Glomerular endothelial cell (primary cell): ENCODE measurements around the gene CHRNG. TPM values are rescaled to one million over a fixed set of nuclear protein-coding genes. Genes with fewer than 3 reads are reported as not detected.
"Not testable (repeated sequence)": the region's sequence is repeated elsewhere in the genome, so short reads cannot be mapped to it uniquely, and the experiment has no call there.

Experiments
- DNase-seq: peaks from one replicate; pipeline ENCODE4 v3.0.0-alpha.2; 2011; ENCODE audit warnings: low read depth, low spot score; ENCODE audit errors: extremely low read depth
- total RNA-seq: library from RNA; depleted of rRNA; stranded (reverse); fragments of >200 nt; gene quantifications from 2 replicates; pipeline ENCODE4 v1.2.3, GENCODE V29; 2015

CHRNG gene
- total RNA-seq, 1 donor from 2014 or later: not detected

- no peak for DNase-seq
Measured at GRCh38 chr2:232526372-232526941, 13.0 kb upstream of the CHRNG start.

- DNase-seq: no peak
Measured at GRCh38 chr2:232527905-232528470, 11.5 kb upstream of the CHRNG start.

DNA sequence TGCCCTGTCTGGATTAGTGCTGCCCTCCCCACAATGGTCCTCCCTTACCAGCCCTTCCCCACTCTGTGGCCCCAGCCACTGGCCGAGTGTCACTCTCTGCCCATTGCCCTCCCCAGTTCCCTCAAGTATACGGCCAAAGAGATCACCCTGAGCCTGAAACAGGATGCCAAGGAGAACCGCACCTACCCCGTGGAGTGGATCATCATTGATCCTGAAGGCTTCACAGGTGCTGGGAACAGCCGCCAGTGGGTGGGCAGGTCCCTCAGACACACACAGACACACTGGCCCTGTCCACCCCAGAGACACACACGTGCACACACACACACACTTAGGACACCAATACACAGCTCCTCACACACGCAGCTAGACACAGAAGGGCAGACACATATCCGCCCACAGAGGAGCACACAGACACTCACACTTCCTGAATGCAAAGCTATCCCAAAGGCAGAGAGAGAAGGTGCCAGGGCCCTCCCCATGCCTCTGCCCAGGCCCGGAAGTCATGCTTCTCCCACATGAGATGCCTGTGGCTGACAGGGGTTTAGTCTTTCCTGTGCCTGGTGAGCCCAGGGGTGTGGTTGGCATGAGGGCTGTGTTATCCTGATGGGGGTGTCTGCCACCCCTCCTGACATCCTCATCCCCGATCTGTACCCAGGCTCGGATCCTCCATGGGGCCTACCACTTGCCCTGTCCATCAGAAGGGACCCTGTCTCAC is 10.6 kb upstream of the CHRNG start:
- no peak for DNase-seq

GRCh38 chr2:232529806-232530547 is 9.5 kb upstream of the CHRNG start:
- no peak for DNase-seq

- DNase-seq: no peak
Measured at GRCh38 chr2:232530626-232531260, 8.7 kb upstream of the CHRNG start.

DNA sequence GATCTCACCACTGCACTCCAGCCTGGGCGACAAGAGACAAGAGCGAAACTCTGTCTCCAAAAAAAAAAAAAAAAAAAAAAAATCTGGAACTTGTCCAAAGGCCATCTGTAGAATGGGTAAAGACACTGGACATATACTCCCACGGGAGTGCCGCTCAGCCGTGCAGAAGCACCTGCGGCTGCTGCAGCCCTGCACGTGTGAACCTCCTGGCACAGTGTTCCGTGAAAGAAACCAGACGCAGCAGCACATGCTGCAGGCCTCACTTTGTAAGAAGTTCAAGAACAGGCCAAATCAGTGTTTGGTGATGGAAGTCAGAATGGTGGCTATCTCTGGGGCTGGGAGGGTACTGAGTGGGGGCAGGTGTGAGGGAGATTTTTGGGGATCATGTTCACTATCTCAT is 7.1 kb upstream of the CHRNG start:
- no peak for DNase-seq

GRCh38 chr2:232532821-232533220 is 6.7 kb upstream of the CHRNG start:
- not testable (repeated sequence) for DNase-seq

- DNase-seq: no peak
Measured at GRCh38 chr2:232533944-232534710, 5.4 kb upstream of the CHRNG start.

GRCh38 chr2:232534940-232535651 is 4.4 kb upstream of the CHRNG start:
- DNase-seq: no peak

- DNase-seq: no peak
Measured at GRCh38 chr2:232535761-232536530, 3.5 kb upstream of the CHRNG start.

GRCh38 chr2:232537079-232537478 is 2.4 kb upstream of the CHRNG start:
- DNase-seq: no peak

GRCh38 chr2:232537499-232537898 is 2.0 kb upstream of the CHRNG start:
- DNase-seq: no peak

GRCh38 chr2:232538671-232539070 is 821 bp upstream of the CHRNG start:
- DNase-seq: no peak

DNA sequence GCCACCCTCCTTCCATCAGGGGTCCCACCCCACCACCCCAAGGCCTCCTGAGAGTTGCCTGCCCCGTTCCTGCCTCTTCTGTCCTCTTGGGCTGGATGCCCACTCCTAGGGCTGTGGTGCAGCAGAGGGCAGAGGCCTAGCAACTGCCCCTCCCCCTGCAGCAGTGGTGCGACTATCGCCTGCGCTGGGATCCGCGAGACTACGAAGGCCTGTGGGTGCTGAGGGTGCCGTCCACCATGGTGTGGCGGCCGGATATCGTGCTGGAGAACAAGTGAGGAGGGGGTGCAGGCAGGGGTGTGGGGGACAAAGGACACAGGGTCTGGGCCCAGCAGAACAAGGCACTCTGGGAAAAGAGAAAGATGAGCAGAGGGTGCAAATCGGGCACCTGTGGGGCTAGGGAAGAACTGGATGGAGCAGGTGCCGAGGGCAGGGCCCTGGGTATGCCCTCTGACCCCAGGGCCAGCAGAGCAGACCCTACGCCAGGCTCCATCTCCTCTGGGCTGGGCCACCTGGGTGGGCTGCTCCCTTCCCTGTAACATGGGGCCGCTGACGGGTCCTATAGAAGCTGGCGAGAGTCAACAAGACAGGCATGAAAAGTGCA is 1.0 kb downstream of the CHRNG start:
- no peak for DNase-seq

DNA sequence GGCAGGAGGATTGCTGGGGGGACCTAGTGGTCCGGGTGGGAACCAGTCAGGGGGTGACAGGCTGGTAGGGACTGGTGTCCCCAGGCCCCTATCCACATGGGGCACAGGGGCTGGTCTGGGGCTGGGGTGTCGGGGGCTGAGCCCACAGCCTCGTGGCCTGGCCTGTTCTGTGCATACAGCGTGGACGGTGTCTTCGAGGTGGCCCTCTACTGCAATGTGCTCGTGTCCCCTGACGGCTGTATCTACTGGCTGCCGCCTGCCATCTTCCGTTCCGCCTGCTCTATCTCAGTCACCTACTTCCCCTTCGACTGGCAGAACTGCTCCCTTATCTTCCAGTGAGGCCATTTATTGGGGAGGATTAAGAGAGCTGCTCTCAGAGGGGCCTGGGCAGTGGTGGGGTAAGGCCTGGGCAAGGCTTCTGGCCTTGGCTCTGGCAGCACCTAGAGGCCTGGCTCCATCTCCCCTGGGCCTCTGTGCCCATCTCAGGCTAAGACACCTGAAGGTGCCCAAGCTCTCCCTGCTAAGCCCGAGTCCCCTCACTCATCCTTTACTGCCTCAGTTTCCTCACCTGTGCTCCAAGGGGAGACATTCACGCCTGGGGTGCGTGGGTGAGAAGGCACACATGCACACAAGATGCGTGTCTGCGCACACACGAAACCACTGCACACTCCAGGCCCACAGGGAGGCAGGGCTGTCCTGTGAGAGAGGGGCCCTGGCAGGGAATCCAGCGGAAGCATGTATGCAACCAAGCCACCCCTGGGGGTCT is 1.9 kb downstream of the CHRNG start:
- DNase-seq: no peak

DNA sequence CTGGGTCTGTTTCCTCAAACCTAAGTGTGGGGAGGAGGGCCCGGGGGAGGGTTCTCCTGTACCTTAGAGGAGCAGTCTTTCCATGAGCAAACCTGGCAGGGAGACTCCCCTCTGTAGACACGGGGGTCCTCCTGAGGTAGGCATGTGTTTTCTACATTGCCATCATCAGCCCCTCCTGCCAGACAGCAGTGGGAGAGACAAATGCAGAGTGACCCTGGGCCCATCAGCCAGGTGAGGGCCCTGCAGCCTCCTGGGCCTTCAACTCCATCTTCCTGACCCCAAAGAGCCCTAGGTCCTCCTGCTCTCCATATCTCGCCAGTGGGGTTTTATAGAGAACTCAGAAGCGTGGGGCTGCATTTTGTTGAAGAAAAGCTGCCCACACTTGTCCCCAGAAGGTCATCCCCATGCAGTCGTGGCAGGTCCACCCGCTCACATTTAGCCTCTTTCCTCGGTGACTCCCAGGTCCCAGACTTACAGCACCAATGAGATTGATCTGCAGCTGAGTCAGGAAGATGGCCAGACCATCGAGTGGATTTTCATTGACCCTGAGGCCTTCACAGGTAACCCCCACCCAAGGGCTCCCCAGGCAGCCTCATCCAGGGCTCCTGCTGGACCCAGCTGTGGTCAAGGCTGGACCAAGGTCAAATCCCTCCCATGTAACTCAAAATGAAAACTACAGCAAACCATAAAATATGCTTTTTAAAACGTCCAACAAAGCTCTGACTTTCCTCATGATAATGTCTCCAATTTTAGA is 2.6 kb downstream of the CHRNG start:
- DNase-seq: no peak
